MM.1S (cell line): ENCODE results near the gene IL6ST.
"Not testable (repeated sequence)": the region's sequence is repeated elsewhere in the genome, so short reads cannot be mapped to it uniquely, and the experiment has no call there.

ENCODE experiments used
- DNase-seq: peaks from one replicate; pipeline ENCODE4 v3.0.0-alpha.2; 2015
- H2AFZ ChIP-seq: fragments of 300-600 bp; sonication (generic); 2 replicates; pipeline ENCODE4 v1.6.0; 2016; ENCODE audit warnings: antibody characterized with exemption, low read length
- H3F3A ChIP-seq: fragments of 300-600 bp; sonication (generic); 2 replicates; pipeline ENCODE4 v1.6.1; 2016; ENCODE audit warnings: mild to moderate bottlenecking, antibody characterized with exemption, low read length, moderate library complexity, mixed read lengths; ENCODE audit not compliant: insufficient read depth
- H3K27ac ChIP-seq: fragments of 300-600 bp; sonication (generic); 2 replicates; pipeline ENCODE4 v1.5.1; 2016; ENCODE audit warnings: mild to moderate bottlenecking, low read length
- H3K27me3 ChIP-seq: fragments of 300-600 bp; sonication (generic); replicated peaks from 2 replicates; pipeline ENCODE4 v1.6.0; 2016; ENCODE audit warnings: low read length; ENCODE audit not compliant: insufficient read depth
- H3K36me3 ChIP-seq: fragments of 300-600 bp; sonication (generic); replicated peaks from 2 replicates; pipeline ENCODE4 v1.6.1; 2016; ENCODE audit warnings: mild to moderate bottlenecking, low read length, mixed read lengths; ENCODE audit not compliant: insufficient read depth
- H3K4me1 ChIP-seq: fragments of 300-600 bp; sonication (generic); 2 replicates; pipeline ENCODE4 v1.6.1; 2016; ENCODE audit warnings: low read length, mixed read lengths
- H3K4me2 ChIP-seq: fragments of 300-600 bp; sonication (generic); 2 replicates; pipeline ENCODE4 v1.6.0; 2016; ENCODE audit warnings: low read depth, low read length
- H3K4me3 ChIP-seq: fragments of 300-600 bp; sonication (generic); 2 replicates; pipeline ENCODE4 v1.5.1; 2016; ENCODE audit warnings: low read length, mixed read lengths
- H3K79me2 ChIP-seq: fragments of 300-600 bp; sonication (generic); 2 replicates; pipeline ENCODE4 v1.6.1; 2016; ENCODE audit warnings: mixed run types, low read length, mixed read lengths
- H3K9ac ChIP-seq: fragments of 300-600 bp; sonication (generic); 2 replicates; pipeline ENCODE4 v1.6.1; 2016; ENCODE audit warnings: low read length, mixed read lengths
- H3K9me2 ChIP-seq: fragments of 300-600 bp; sonication (generic); replicated peaks from 2 replicates; pipeline ENCODE4 v1.6.1; 2016; ENCODE audit warnings: mild to moderate bottlenecking, low read length, mixed read lengths; ENCODE audit not compliant: insufficient read depth
- H3K9me3 ChIP-seq: fragments of 300-600 bp; sonication (generic); replicated peaks from 2 replicates; pipeline ENCODE4 v1.6.1; 2016; ENCODE audit warnings: mild to moderate bottlenecking, low read length, mixed read lengths; ENCODE audit not compliant: insufficient read depth
- H4K20me1 ChIP-seq: fragments of 300-600 bp; sonication (generic); 2 replicates; pipeline ENCODE4 v1.6.1; 2016; ENCODE audit warnings: mild to moderate bottlenecking, low read length, moderate library complexity, mixed read lengths; ENCODE audit not compliant: insufficient read depth
- CTCF ChIP-seq: fragments of 300-600 bp; sonication (generic); IDR thresholded peaks from 2 replicates; pipeline ENCODE4 v1.5.1; 2016; ENCODE audit warnings: antibody characterized with exemption, low read length, mixed read lengths
- EZH2 ChIP-seq: fragments of 300-600 bp; sonication (generic); optimal IDR thresholded peaks from 2 replicates; pipeline ENCODE3; 2017; ENCODE audit warnings: low read depth, mild to moderate bottlenecking, antibody characterized with exemption, low read length, mixed read lengths
- EZH2phosphoT487 ChIP-seq: fragments of 300-600 bp; sonication (generic); IDR thresholded peaks from 2 replicates; pipeline ENCODE4 v1.6.1; 2018; ENCODE audit warnings: antibody characterized with exemption, low read length

The IL6ST gene

GRCh38 chr5:56019306-56020272 lies 24.8 kb upstream of the IL6ST start:
- peak overlapping the region; percentile 7; the same call in 1 of the 2 replicates for H2AFZ ChIP-seq
- H4K20me1 ChIP-seq = no peaks in the 10 kb centered on the region
- TF ChIP-seq CTCF = no peak
- TF ChIP-seq EZH2phosphoT487 = no peak
- peaks cover 29% of the 10 kb centered on the region for H3K4me1 ChIP-seq
- H3K9ac ChIP-seq = no peak overlapping the region
- no peaks in the 10 kb centered on the region for H3K9me2 ChIP-seq
- peaks cover 6% of the 10 kb centered on the region; the same call in 1 of the 2 replicates for H3F3A ChIP-seq
- H3K9me3 ChIP-seq = no peaks in the 10 kb centered on the region
- H3K27ac ChIP-seq = peak overlapping the region; percentile 5; the same call in 1 of the 2 replicates
- H3K79me2 ChIP-seq = no peaks in the 10 kb centered on the region
- DNase-seq = peak; percentile 49
- H3K36me3 ChIP-seq = no peaks in the 10 kb centered on the region
- peak overlapping the region; percentile 48 for H3K4me2 ChIP-seq
- H3K27me3 ChIP-seq = no peaks in the 10 kb centered on the region
- peak overlapping the region; percentile 6; the same call in 1 of the 2 replicates for H3K4me3 ChIP-seq

- no peak overlapping the region for H3K9ac ChIP-seq
- peak overlapping the region; percentile 48 for H3K4me2 ChIP-seq
- no peaks in the 10 kb centered on the region for H3K9me2 ChIP-seq
- H3K4me3 ChIP-seq = no peak overlapping the region
- H4K20me1 ChIP-seq = no peaks in the 10 kb centered on the region
- no peak for DNase-seq
- H3K9me3 ChIP-seq = no peaks in the 10 kb centered on the region
- H3K27ac ChIP-seq = no peak overlapping the region
- peaks cover 21% of the 10 kb centered on the region for H3K4me1 ChIP-seq
- H3F3A ChIP-seq = peaks cover 6% of the 10 kb centered on the region; the same call in 1 of the 2 replicates
- no peak overlapping the region for H2AFZ ChIP-seq
- no peaks in the 10 kb centered on the region for H3K27me3 ChIP-seq
- H3K36me3 ChIP-seq = no peaks in the 10 kb centered on the region
- TF ChIP-seq EZH2phosphoT487 (no peak), CTCF (no peak), EZH2 (no peak)
- H3K79me2 ChIP-seq = no peaks in the 10 kb centered on the region
These were observed 24.1 kb upstream of the IL6ST start for GRCh38 chr5:56018832-56019231.

- H3K4me3 ChIP-seq, H2AFZ ChIP-seq, DNase-seq, H3K27ac ChIP-seq, H4K20me1 ChIP-seq, H3K79me2 ChIP-seq, H3K9me3 ChIP-seq, H3K4me2 ChIP-seq, H3K27me3 ChIP-seq, H3K9me2 ChIP-seq, H3K9ac ChIP-seq, H3K36me3 ChIP-seq: not testable (repeated sequence)
- H3F3A ChIP-seq = peaks cover 26% of the 10 kb centered on the region
- H3K4me1 ChIP-seq = peaks cover 32% of the 10 kb centered on the region
These were observed 19.9 kb upstream of the IL6ST start for GRCh38 chr5:56014701-56015100.

- H3K9me2 ChIP-seq, H3K4me3 ChIP-seq, H3K79me2 ChIP-seq, H3K9ac ChIP-seq, H3K36me3 ChIP-seq, H2AFZ ChIP-seq, H3K27ac ChIP-seq, H3K9me3 ChIP-seq, H3K27me3 ChIP-seq, H4K20me1 ChIP-seq, DNase-seq, H3K4me2 ChIP-seq: not testable (repeated sequence)
- H3K4me1 ChIP-seq = peaks cover 25% of the 10 kb centered on the region
- H3F3A ChIP-seq = peaks cover 20% of the 10 kb centered on the region
These were observed 19.2 kb upstream of the IL6ST start for GRCh38 chr5:56013939-56014338.
